WI38 (cell line): Measurements from ENCODE around the gene LDLRAD2.

Experiments used
- H3K4me3 ChIP-seq: 2 replicates; pipeline ENCODE4 v1.5.1; 2011; ENCODE audit warnings: low read depth, mild to moderate bottlenecking, control low read depth, low read length
- TF ChIP-seq, protein P1 (sequence below): IDR thresholded peaks from 2 replicates; pipeline ENCODE4 v1.5.1; 2012; ENCODE audit warnings: low read depth, mild to moderate bottlenecking, control low read depth, low read length

The LDLRAD2 gene

DNA sequence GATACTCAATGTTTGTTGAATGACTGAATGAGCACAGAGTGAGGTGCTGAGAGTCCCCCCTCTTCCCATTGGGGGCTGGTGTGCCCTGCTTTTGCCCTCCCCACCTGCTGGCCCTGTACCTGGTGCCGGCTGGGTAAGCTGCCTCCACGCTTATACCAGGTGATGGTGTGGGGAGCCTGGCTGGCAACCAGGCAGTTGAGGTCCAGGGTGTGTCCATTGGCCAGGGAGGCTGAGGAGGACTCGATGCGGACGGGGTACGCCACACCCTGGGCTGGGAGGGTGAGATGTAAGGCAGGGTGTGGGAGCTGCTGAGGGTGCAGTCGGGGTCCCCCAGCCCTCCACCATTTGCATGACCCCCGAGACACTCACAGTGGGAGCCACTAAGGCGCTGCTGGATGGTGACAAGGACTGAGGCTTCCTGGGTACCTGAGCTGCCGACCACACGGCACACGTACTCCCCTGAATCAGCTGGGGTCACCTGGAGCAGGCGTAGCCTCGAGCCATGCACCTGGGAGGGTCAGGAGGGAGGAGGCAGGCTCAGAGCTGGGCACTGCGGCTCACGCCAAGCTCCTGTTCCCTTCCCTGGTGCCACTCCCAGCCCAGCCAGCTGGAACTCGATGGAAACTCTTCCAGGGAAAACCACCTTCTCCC is 36.6 kb downstream of the LDLRAD2 start:
- TF ChIP-seq, protein P1, sequence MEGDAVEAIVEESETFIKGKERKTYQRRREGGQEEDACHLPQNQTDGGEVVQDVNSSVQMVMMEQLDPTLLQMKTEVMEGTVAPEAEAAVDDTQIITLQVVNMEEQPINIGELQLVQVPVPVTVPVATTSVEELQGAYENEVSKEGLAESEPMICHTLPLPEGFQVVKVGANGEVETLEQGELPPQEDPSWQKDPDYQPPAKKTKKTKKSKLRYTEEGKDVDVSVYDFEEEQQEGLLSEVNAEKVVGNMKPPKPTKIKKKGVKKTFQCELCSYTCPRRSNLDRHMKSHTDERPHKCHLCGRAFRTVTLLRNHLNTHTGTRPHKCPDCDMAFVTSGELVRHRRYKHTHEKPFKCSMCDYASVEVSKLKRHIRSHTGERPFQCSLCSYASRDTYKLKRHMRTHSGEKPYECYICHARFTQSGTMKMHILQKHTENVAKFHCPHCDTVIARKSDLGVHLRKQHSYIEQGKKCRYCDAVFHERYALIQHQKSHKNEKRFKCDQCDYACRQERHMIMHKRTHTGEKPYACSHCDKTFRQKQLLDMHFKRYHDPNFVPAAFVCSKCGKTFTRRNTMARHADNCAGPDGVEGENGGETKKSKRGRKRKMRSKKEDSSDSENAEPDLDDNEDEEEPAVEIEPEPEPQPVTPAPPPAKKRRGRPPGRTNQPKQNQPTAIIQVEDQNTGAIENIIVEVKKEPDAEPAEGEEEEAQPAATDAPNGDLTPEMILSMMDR, result no peak
- H3K4me3 ChIP-seq, result no peak overlapping the region

DNA sequence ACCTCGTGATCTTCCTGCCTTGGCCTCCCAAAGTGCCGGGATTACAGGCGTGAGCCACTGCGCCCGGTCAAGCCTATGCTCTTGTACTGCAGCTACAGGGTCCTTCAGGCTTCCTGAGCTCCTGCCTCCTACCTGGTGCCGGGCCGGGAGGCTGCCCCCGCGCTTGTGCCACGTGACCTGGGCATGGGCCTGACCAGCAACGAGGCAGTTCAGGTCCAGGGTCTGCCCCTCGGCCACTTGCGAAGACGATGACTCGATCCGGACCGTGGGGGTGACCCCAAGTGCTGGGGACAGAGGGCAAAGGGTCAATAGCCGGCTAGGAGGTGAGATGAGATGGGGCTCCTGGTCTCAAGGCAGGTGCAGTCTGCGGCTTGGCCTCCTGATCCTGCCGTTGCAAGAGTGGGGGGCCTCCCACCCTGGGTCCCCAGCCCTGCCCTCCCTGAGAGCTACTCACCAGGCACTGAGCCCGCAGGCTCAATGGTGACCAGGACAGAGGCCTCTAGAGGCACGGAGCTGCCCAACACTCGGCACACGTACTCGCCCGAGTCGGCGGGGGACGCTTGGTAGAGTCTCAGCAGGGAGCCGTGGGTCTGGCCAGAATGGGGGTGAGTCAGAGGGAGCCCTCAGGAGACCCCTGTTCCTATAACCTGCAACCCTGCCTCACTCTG is 38.0 kb downstream of the LDLRAD2 start:
- H3K4me3 ChIP-seq, result no peak overlapping the region
- TF ChIP-seq, protein P1, result no peak

DNA sequence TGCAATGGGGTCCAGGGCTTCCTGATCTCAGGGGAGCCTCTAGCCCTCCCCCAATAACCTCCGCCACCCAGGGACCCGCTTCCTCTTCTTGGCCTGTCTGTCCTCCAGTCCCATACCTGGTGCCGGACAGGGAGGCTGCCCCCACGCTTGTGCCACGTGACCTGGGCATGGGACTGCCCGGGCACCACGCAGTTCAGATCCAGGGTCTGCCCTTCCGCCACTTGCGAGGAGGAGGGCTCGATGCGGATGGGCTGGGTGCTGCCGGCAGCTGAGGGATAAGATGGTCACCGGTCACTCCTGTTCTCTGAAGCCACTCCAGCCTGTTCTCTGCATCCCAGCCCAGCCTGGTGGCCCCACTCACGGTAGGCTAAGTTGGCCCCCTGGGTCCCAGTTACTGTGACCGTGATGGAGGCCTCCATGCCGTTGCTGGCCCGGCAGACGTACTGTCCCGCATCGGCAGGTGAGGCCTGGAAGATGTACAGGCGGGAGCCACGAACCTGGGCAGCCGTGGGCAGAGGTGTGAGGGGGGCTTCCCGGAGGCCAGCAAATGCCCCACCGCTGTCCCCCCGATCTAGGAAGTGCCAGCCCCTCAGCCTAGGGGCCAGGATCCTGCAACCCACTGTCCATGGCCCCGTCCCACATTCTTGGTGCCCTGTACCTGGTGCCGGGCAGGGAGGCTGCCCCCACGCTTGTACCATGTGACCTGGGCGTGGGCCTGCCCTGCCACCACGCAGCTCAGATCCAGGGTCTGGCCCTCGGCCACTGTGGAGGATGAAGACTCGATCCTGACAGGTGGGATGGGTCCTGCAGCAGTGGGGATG is 39.6 kb downstream of the LDLRAD2 start:
- no peak overlapping the region for H3K4me3 ChIP-seq
- TF ChIP-seq, protein P1, result no peak

DNA sequence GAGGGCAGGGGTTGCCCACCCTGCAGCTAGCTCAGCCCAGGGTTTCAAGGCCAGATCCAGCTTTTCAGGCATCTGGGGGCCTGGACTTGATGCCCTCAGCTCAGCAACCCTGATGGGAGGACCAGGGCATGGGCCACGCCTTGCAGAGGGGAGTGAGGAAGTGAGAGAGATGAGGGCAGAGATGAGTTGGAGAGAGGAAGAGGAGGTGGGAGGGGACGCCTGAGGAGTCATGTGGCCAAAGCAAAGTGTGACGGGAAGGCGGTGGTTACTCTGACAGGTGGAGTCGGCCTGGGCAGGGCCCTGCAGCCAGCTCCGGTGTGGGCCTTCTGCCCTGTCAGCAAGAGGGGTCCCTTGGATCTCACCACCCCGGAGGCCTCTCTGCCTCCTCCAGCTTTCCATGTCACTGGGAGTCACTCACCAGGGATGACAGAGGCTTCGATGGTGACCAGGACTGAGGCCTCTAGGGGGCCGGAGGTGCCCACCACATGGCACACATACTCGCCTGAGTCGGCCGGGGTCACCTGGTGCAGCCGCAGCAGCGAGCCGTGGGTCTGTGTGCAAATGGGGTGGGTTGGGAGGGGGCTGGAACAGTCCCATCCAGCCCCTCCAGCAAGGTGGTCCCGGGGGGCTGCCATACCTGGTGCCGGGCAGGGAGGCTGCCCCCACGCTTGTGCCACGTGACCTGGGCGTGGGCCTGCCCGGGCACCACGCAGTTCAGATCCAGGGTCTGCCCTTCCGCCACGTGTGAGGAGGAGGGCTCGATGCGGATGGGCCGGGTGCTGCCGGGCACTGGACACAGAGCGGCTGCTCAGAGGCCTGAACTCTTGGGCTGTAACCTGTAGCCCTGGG is 40.4 kb downstream of the LDLRAD2 start:
- TF ChIP-seq, protein P1, result no peak
- H3K4me3 ChIP-seq, result no peak overlapping the region

DNA sequence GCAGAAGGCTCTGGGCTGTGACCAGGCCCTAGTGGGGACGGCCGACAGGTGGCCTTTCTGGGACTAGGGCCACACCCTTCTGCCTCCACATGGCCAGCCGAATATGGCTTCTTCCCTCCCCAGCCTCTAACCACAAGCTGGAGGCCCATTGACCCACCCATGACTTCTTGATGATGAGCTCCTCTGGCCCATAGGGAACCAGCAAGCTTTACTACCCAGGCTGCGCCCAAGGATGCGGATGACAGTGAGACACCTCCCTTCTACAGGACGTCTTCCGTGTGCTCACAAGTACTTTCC is 41.0 kb downstream of the LDLRAD2 start:
- H3K4me3 ChIP-seq, result no peak overlapping the region
- TF ChIP-seq, protein P1, result no peak

DNA sequence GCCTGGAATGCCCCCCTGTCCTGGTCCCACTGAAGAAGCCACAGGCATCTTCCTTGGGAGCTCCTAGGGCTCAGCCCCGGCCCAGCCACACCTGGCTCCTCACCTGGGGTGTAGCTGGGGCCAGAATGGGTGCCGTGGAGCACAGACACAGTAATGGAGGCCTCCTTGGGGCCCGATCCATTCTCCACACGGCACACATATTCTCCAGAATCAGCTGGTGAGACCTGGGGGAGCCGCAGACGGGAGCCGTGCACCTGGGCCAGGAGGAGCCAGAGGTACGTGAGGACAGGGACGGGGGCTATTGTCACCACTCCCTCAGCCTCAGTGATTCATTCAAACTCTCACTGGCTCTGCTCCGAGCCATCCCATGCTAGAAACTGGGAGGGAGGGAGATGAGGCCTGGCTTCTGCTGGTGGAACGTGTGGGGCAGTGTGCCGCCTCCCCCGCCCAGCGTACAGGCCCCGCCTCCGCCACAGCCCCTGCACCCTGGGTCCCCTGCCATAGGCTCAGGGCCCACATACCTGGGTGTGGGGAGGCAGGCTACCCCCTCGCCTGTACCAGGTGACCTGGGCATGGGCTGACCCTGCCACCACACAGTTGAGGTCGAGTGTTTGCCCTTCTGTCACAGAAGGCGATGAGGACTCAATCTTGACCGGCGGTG is 42.2 kb downstream of the LDLRAD2 start:
- H3K4me3 ChIP-seq, result no peak overlapping the region
- TF ChIP-seq, protein P1, result no peak
